ENCODE results near the gene FOXP3. TPM values are rescaled to one million over a fixed set of nuclear protein-coding genes. Genes with fewer than 3 reads are reported as not detected.

FOXP3 gene
- total RNA-seq, 1 donor from 2014 or later: 0.29 TPM

GRCh38 chrX:49250066-49250465 is 14.4 kb downstream of the FOXP3 start:
- no peak for TF ChIP-seq CTCF (IDR thresholded peaks at IDR 0.05)
- ATAC-seq (ENCODE audit: low read depth) (no peak), DNase-seq (no peak)
- POLR2A ChIA-PET: no interaction called here
- CTCF ChIA-PET: no interaction called here
- Mint-ChIP-seq H3K9me3 (no peaks in the 10 kb centered on the region), H3K36me3 (ENCODE audit: low read depth) (peaks cover 38% of the 10 kb centered on the region), H3K27me3 (no peaks in the 10 kb centered on the region), H3K4me1 (peaks cover 8% of the 10 kb centered on the region), H3K27ac (no peak overlapping the region), H3K4me3 (no peak overlapping the region)
- intact Hi-C loops (cut with micrococcal nuclease): no loop called here

DNA sequence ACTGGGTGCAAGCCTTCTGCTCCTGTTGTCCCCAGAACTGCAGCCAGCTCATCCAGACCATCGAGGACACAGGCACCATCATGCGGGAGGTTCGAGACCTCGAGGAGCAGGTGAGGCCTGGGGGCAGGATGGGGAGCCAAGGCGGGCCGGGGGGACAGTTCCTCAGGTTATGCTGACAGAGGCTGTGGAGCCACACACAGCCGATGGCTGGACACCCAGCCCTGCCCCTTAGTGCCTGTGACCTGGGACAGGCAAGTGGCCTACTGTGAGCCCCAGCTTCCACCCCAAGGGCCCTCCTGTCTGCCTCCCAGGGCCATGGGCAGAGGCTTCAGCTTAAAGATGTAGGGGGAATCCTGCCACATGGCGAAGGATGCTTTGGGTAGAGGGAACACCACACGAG is 14.9 kb downstream of the FOXP3 start:
- no peak overlapping the region for H3K4me3 Mint-ChIP-seq
- peaks cover 42% of the 10 kb centered on the region for H3K36me3 Mint-ChIP-seq (ENCODE audit: low read depth)
- peaks cover 8% of the 10 kb centered on the region for H3K4me1 Mint-ChIP-seq
- H3K27ac Mint-ChIP-seq: no peak overlapping the region
- no peaks in the 10 kb centered on the region for H3K9me3 Mint-ChIP-seq
- no peak for ATAC-seq (ENCODE audit: low read depth)
- no peaks in the 10 kb centered on the region for H3K27me3 Mint-ChIP-seq
- no peak for DNase-seq
- ChIA-PET CTCF (no interaction called here), POLR2A (no interaction called here)
- TF ChIP-seq CTCF (IDR thresholded peaks at IDR 0.05): no peak
- intact Hi-C loops (cut with micrococcal nuclease): no loop called here

DNA sequence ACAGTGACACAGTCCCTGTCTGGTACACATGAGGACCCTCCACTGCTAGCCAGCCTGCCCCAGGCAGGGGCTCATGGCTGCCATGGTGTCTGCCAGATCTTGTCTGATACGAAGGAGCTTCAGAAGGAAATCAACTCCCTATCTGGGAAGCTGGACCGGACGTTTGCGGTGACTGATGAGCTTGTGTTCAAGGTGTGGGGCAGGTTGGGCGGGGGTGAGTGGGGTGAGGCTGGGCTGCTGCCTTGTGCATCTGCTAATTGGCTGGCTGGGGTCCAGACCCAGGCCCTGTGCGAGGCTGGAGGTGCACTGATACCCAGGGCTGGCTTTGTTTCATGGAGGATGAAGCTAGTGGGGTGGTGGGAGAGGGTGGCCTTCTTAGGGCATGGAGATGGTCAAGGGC is 15.4 kb downstream of the FOXP3 start:
- ChIA-PET POLR2A (no interaction called here), CTCF (no interaction called here)
- Mint-ChIP-seq H3K9me3 (no peaks in the 10 kb centered on the region), H3K4me1 (peaks cover 6% of the 10 kb centered on the region), H3K36me3 (ENCODE audit: low read depth) (peaks cover 46% of the 10 kb centered on the region), H3K27ac (no peak overlapping the region), H3K4me3 (no peak overlapping the region), H3K27me3 (no peaks in the 10 kb centered on the region)
- DNase-seq (no peak), ATAC-seq (ENCODE audit: low read depth) (no peak)
- intact Hi-C loops (cut with micrococcal nuclease): no loop called here
- TF ChIP-seq CTCF (IDR thresholded peaks at IDR 0.05): no peak

DNA sequence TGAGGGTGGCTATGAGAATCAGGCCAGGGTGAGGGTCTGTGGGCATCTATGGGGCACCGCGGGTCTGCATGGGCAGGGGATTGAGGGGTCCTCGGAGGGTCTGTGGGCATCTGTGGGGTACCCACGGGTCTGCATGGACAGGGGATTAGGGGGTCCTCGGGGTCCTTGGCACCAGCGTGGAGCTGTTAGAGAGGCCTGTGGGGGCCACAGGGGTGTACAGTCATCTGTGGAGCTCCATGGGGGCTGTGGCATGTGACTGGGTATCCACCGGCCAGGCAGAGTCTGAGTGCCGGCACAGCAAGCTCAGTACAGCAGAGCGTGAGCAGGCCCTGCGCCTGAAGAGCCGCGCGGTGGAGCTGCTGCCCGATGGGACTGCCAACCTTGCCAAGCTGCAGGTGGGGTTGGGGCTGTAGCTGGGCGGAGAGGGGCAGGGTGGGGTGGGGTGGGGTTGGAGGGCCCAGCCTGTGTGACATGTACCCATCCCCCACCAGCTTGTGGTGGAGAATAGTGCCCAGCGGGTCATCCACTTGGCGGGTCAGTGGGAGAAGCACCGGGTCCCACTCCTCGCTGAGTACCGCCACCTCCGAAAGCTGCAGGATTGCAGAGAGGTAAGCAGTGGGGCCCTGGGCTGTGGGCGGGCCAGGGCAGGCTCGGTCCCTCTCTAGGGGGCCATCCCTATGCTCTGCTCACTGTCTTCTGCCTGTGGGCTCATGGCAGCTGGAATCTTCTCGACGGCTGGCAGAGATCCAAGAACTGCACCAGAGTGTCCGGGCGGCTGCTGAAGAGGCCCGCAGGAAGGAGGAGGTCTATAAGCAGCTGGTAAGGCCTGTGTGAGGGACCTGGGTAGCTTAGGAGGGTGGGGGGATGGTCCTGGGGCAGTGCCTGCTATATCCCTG is 16.3 kb downstream of the FOXP3 start:
- H3K27me3 Mint-ChIP-seq: no peaks in the 10 kb centered on the region
- H3K4me3 Mint-ChIP-seq: no peak overlapping the region
- no peak for ATAC-seq (ENCODE audit: low read depth)
- ChIA-PET CTCF (no interaction called here), POLR2A (no interaction called here)
- intact Hi-C loops (cut with micrococcal nuclease): no loop called here
- H3K9me3 Mint-ChIP-seq: no peaks in the 10 kb centered on the region
- no peaks in the 10 kb centered on the region for H3K4me1 Mint-ChIP-seq
- H3K36me3 Mint-ChIP-seq (ENCODE audit: low read depth): peaks cover 53% of the 10 kb centered on the region
- no peak for TF ChIP-seq CTCF (IDR thresholded peaks at IDR 0.05)
- no peak overlapping the region for H3K27ac Mint-ChIP-seq
- no peak for DNase-seq

DNA sequence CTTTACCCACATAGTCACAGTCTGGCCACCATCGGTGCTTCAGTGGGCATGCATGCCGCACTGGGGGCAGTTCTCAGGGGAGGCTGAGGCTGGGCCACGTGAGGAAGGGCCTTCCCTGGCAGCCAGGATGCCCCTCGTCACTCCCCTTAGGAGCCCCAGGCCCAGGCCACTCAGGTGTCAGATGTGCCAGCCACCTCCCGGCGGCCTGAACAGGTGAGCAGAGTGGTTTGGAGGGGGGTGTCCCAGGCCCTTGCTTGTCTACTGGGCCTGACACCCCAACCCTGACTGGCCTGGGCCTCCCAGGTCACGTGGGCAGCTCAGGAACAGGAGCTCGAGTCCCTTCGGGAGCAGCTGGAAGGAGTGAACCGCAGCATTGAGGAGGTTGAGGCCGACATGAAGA is 17.2 kb downstream of the FOXP3 start:
- POLR2A ChIA-PET: no interaction called here
- intact Hi-C loops (cut with micrococcal nuclease): no loop called here

More for the DNA sequence above, 17.2 kb downstream of the FOXP3 start:
- TF ChIP-seq CTCF (IDR thresholded peaks at IDR 0.05): no peak
- CTCF ChIA-PET: no interaction called here
- Mint-ChIP-seq H3K27me3 (no peaks in the 10 kb centered on the region), H3K4me3 (no peak overlapping the region), H3K4me1 (no peaks in the 10 kb centered on the region), H3K36me3 (ENCODE audit: low read depth) (peaks cover 59% of the 10 kb centered on the region), H3K9me3 (no peaks in the 10 kb centered on the region), H3K27ac (no peak overlapping the region)
- DNase-seq (no peak), ATAC-seq (ENCODE audit: low read depth) (no peak)
